RKO (cell line): ENCODE measurements around the gene PCGF1.
"Not testable (repeated sequence)": the region's sequence is repeated elsewhere in the genome, so short reads cannot be mapped to it uniquely, and the experiment has no call there.

Source experiments
- DNase-seq: peaks from one replicate; pipeline ENCODE4 v3.0.0-alpha.2; 2016; ENCODE audit warnings: low spot score

The PCGF1 gene

DNA sequence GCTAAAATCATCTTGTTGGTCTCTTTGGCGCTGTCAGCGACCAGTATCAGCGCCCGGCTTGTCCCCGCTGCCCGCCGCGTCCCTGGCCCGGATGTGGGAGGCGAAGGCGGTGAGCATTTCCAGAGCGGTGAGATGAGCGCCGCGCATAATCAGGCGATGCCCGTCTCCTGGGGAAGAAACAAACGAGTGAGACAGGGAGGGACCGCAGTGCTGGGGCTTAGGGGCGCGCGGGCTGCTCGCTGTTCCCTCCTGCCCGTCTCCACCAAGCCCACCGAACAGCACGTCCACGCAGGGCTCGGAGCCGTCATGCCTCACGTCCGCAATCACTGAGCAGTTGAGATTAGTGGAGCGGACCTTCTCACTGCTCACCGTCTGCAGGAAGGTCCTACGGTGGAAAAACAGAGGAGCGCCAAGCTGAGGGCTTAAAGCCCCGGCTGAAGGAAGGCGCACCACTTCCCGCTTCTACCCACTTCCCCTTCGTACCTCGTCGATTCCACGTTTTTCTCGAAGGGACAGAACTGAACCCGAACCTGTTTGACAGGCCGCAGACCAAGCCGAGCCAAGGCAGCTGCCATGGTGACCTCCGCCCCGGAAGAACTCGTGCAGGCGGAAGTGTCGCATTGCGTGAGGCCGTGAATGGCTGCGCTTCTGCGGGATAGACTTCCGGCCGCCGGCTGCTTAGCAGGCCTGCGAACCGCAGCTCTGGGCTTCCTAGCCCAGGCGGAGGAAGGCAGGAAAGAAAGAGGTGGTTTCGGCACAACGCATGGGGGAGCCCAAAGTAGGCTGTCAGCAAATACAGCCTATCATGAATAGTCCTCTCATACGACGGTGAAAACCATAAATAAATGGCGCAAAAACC, 35.2 kb downstream of the PCGF1 start, which contains the start of gene MRPL53:
TSS of gene MRPL53 (minus strand) at position 595 of the 859 bp plus-strand sequence. CDS start at position 575, 20 bp downstream.
- DNase-seq = peak; percentile 93

DNA sequence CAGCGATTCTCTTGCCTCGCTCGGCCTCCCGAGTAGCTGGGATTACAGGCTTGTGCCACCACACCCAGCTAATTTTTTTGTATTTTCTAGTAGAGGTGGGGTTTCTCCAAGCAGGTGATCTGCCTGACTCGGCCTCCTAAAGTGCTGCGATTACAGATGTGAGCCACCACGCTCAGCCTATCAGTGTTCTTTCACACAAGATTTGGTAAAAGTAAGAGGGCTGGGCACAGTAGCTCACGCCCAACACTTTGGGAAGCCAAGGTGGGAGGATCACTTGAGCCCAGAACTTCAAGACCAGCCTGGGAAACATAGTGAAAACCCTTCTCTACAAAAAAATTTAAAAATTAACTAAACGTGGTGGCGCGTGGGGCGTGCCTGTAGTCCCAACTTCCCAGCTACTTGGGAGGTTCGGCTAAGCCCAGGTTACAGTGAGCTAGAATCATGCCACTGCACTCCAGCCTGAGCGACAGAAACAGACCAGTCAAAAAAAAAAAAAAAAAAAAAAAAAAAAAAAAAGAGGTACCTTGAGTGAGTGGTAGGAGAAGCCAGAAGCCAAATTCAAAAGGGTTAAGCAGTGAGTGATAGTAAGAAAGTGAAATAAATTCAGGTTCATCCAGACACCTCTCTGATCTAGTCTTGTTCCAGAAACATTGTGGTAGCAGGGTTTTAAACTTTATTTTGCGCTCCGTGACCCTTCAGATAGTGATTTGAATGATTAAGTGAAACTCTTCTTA, 36.0 kb downstream of the PCGF1 start:
- no peak for DNase-seq

DNA sequence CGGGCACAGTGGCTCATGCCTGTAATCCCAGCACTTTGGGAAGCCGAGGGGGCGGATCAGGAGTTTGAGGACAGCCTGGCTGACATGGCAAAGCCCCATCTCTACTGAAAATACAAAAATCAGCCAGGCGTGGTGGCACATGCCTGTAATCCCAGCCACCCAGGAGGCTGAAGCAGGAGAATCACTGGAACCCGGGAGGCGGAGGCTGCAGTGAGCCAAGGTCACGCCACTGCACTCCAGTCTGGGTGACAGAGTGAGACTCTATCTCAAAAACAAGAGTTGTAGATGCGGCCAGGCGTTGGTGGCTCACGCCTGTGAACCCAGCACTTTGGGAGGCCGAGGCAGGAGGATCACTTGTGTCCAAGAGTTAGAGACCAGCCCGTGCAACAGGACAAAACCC, 36.8 kb downstream of the PCGF1 start:
- DNase-seq = not testable (repeated sequence)

DNA sequence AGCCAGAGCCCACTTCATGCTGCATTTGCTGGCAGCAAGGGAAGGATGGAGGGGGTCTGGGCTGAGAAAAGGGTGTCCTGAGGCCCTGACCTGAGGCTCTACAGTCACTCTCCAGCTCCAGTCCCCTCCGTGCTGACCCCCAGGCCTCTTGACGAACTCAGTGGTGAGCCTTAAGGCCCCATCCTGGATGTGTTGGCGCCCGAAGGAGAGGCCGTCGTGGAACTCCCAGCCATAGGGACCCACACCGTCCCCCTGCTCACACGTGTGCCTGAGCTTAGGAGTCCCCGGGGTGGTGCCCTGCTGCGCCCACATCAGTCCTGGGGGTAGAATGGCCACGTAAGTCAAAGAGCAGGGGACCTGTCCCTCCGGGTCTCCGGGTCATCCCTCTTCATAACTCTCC, 43.1 kb downstream of the PCGF1 start:
- DNase-seq = peak; percentile 40

DNA sequence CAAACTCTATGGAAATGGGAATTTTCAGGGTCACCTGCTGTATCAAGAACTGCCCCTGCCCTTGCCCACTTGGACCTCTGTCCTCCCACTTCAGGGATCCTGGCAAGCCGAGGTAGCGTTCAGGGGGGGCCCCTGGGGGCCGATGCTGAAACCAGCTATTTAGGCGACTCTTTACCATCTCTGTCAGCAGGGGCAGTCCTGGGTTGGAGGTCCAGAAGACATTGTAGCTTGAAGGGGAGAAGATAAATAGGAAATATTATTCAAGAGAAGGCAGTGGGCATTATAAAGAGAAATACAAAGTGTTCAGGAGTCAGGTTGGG, 44.7 kb downstream of the PCGF1 start:
- no peak for DNase-seq

DNA sequence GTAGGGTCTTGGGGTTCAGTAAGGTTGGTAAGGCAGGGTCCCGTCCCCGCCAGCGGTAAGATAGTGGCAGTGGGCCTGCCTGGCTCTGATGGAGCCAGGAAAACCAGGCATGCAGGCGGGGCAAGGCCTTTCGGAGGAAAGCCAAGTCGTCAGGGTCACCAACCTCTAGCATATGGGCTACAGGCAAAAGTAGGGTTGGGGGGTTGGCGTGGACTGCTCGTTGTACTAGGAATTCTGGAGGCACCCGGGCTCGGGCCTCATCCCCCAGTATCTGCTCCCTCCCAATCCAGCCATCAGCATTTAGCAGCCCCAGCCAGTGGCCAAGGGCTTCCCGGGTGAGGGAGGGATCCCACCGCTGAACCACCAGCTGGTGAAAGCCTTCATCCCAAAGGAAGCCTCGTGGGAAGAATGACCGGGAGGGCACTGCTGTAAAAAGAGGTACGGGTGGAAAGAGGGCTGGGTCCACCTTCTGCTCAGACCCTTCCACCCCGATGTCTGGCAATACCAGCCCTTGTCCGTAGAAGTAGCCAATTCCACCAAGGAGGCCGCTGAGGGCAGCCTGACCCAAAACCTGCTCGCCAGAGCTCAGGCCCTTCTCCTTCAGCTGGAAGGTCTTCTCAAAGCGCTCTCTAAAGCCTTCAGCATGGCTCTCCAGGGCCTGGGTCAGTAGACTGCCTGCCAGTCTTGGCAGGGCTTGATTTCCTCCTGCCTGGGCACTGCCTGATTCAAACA, 45.3 kb downstream of the PCGF1 start:
- no peak for DNase-seq

DNA sequence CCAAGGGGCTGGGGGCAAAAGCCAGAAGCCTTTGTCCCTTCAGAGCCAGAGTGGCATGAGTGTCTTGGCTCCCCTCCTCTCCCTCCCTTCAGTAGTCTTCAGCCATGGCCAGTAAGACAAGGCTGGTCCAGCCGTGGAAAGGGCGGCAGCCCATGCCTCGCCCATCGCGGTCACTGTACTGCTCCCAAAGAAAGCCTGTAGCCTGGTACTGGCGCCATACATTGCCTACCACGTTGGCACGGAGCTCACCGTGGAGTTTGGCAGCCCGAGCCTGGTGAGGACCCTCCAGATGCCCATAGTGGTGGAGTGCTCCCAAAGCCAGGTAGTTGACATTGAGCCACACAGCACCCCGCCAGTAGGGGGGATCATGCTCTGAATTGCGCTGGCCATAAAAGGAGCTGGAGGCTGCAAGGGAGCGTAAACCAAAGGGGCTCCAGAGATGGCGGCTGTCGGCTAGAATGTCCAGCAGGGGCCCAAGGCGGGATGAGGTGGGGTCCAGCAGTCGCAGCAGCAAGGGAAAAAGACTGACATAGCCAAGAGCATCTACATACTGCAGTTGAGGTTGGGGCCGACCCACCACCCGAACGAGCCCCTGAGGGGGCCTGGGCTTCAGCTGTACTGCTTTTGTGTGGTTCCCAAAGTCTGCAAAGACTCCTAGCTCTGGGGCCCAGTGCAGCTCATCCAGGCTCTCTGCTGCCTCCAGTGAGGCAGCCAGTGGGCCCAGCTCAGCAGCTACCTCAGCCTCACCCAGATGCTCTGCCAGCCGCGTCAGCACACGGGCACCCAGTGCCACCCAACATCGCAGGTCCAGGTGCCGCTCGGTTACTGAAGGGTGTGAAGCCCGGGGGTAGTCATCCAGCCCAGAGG, 46.1 kb downstream of the PCGF1 start:
- no peak for DNase-seq

DNA sequence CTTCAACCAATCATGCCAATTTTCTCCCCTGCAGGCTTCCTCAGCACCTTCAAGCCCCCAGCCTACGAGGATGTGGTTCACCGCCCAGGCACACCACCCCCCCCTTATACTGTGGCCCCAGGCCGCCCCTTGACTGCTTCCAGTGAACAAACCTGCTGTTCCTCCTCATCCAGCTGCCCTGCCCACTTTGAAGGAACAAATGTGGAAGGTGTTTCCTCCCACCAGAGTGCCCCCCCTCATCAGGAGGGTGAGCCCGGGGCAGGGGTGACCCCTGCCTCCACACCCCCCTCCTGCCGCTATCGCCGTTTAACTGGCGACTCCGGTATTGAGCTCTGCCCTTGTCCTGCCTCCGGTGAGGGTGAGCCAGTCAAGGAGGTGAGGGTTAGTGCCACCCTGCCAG, 47.3 kb downstream of the PCGF1 start:
- DNase-seq = not testable (repeated sequence)

DNA sequence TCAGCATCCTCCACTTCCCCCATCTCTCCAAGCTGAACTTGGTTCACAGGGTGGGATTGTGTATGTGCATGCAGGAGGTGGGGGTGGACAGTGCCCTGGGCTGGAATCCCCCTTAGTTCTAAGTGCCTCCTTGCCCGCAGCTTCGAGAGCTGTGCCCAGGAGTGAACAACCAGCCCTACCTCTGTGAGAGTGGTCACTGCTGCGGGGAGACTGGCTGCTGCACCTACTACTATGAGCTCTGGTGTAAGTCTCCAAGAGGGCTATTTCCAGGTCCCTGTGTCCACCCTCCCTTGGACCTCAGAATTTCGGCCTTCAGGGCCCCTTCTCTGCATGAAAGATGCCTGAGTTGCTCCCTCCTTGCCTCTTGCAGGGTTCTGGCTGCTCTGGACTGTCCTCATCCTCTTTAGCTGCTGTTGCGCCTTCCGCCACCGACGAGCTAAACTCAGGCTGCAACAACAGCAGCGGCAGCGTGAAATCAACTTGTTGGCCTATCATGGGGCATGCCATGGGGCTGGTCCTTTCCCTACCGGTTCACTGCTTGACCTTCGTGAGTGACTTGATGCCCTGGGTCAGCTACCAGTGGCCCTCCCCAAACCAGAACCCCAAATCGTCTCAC, 47.9 kb downstream of the PCGF1 start:
- DNase-seq = not testable (repeated sequence)

DNA sequence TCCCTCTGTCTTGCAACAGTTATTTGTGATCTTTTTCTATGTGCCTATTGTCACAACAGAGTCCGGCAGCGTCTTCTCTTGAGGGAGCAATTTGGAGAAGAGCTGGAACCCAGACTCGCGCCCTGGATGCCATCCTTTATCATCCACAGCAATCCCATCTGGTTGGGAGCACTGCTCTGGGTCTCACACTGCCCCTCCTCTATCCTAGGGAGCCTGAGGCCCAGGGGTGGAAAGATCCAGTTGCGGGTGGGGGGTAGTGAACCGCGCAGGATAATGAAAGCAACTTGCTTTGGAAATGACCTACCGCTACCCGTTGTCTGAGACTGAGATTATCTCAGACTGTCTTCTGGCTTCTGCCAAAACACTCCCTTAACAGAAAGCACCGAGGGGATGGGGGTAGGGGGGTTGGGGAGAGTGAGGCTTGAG, 48.5 kb downstream of the PCGF1 start:
- no peak for DNase-seq

DNA sequence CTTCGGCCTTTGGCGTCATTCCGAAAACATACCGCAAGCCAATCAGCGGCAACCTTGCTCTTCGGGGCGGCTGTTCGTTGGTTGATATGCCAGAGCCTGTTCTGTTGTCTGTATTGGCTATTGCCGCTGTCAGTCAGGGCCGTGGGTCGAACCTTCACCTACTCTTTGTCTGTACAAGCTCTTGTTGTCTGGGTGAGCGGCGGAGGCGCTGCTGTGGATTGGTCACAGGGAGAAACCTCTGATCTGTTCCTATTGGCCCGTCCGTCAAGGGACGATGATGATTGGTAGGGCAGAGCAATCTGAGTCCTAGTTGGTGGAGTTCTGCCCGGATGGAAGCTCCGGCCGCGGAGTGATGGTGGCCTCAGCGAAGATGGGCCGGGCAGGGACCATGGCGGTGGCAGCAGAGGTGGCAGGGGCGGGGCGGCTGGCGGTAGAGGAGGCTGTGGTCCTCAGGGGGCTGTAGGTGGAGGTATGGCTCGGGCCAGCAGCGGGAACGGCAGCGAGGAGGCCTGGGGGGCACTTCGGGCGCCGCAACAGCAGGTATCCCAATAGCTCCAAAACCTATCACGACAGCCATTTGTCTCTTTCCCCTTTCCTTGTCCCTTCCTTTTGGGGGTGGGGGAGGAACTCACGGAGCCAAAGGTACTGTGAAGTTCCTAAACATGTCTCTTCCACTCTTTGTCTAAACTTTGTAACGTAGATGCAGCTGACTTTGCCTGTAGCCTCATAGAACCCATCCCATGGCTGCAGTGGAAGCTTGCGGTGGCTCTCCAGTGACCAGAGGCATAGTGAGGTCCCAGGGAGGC, 49.2 kb downstream of the PCGF1 start, which contains the start of gene WBP1:
TSS of gene WBP1 (plus strand) at position 307 of the 806 bp plus-strand sequence. CDS start at position 472, 165 bp downstream.
- DNase-seq = peak; percentile 100

DNA sequence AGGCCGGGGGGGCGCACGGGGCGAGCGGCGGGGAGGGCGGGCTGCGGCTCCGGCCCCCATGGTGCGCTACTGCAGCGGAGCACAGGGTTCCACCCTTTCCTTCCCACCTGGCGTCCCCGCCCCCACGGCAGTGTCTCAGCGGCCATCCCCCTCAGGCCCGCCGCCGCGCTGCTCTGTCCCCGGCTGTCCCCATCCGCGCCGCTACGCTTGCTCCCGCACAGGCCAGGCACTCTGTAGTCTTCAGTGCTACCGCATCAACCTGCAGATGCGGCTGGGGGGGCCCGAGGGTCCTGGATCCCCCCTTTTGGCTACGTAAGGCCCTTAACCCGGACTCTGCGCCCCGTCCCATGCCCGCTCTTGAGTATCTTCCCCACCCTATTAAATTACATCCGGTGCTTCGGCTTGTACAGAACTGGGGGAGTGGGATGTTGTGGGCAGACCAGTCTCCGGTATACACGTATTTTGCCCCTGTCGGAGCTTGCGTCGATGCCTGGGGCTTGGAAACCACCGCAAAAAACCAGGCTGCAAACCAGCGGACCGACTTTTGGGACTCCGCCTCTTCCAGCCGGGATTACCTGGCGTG, 49.9 kb downstream of the PCGF1 start:
- peak; percentile 70 for DNase-seq

DNA sequence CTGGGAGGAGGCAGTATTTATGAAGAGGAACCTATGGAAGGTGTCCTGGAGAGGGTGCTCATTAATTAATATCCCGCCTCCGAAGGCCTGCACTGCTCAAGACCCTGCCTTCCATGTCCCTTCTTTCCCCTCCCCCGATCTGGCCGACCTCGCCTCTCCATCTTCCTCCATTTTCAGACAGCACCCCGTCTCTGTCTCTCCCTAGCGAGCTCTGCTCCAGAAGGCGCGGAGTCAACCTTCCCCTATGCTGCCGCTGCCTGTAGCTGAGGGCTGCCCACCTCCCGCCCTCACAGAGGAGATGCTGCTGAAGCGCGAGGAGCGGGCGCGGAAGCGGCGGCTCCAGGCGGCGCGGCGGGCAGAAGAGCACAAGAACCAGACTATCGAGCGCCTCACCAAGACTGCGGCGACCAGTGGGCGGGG, 50.4 kb downstream of the PCGF1 start:
- no peak for DNase-seq
